Immature natural killer cell (primary cell): ENCODE measurements around the gene GRIA1. TPM values are rescaled to one million over a fixed set of nuclear protein-coding genes. Genes with fewer than 3 reads are reported as not detected.

Experiments
- DNase-seq, 3 donors: peaks; one replicate each; pipeline ENCODE4 v3.0.0; 2022; ENCODE audit warnings: mixed read lengths in 1 of 3
- H3K27ac Mint-ChIP-seq, 6 donors: one replicate each; pipeline ENCODE4 v1.8.0; 2020; ENCODE audit warnings: mixed read lengths in 6 of 6, mild to moderate bottlenecking in 5 of 6, inconsistent platforms in 4 of 6, moderate library complexity in 3 of 6
- H3K27me3 Mint-ChIP-seq, 3 donors: one replicate each; pipeline ENCODE4 v1.8.0; 2020 to 2021; ENCODE audit warnings: low read depth in 3 of 3, mild to moderate bottlenecking in 3 of 3, mixed read lengths in 3 of 3, moderate library complexity in 3 of 3, inconsistent platforms in 1 of 3
- H3K36me3 Mint-ChIP-seq, 3 donors: one replicate each; pipeline ENCODE4 v1.8.0; 2020; ENCODE audit warnings: mixed read lengths in 3 of 3, inconsistent platforms in 2 of 3, mild to moderate bottlenecking in 2 of 3
- H3K4me1 Mint-ChIP-seq, 2 donors: one replicate each; pipeline ENCODE4 v1.8.0; 2020; ENCODE audit warnings: inconsistent platforms in 2 of 2, mild to moderate bottlenecking in 2 of 2, mixed read lengths in 2 of 2, moderate library complexity in 1 of 2
- H3K4me3 Mint-ChIP-seq, 5 donors: one replicate each; pipeline ENCODE4 v1.8.0; 2020; ENCODE audit warnings: mild to moderate bottlenecking in 5 of 5, mixed read lengths in 5 of 5, inconsistent platforms in 3 of 5, moderate library complexity in 3 of 5
- H3K9me3 Mint-ChIP-seq, 6 donors: one replicate each; pipeline ENCODE4 v1.8.0; 2020; ENCODE audit warnings: mild to moderate bottlenecking in 6 of 6, mixed read lengths in 6 of 6, inconsistent platforms in 4 of 6, moderate library complexity in 3 of 6
- polyA plus RNA-seq, 3 donors: library from polyadenylated mRNA; unstranded; fragments of 300-500 nt; fragmentation: Illumina TruSeq; gene quantifications; one replicate each; pipeline ENCODE4 v1.2.3, GENCODE V29; 2021

The GRIA1 gene
- polyA plus RNA-seq, 3 donors from 2014 or later = not detected

GRCh38 chr5:153636670-153637451 is 146.4 kb downstream of the GRIA1 start:
- Mint-ChIP-seq H3K27ac (no peak overlapping the region), H3K27me3 (peaks cover 0 to 4% (median 1%) of the 10 kb centered on the region in 3 donors), H3K36me3 (no peaks in the 10 kb centered on the region), H3K4me3 (no peak overlapping the region), H3K4me1 (no peaks in the 10 kb centered on the region), H3K9me3 (peaks cover 0 to 4% (median 0%) of the 10 kb centered on the region in 6 donors)
- DNase-seq = no peak

- Mint-ChIP-seq H3K36me3 (no peaks in the 10 kb centered on the region), H3K4me1 (no peaks in the 10 kb centered on the region), H3K27ac (no peak overlapping the region), H3K4me3 (no peak overlapping the region), H3K9me3 (no peaks in the 10 kb centered on the region), H3K27me3 (peaks cover 0 to 7% (median under 1%) of the 10 kb centered on the region in 3 donors)
- no peak for DNase-seq
Measured at GRCh38 chr5:153640293-153640692, 149.8 kb downstream of the GRIA1 start.

- no peaks in the 10 kb centered on the region for H3K9me3 Mint-ChIP-seq
- H3K4me1 Mint-ChIP-seq = no peaks in the 10 kb centered on the region
- peaks cover 0 to 7% (median 0%) of the 10 kb centered on the region in 3 donors for H3K27me3 Mint-ChIP-seq
- H3K36me3 Mint-ChIP-seq = no peaks in the 10 kb centered on the region
- no peak overlapping the region for H3K4me3 Mint-ChIP-seq
- DNase-seq = no peak
- H3K27ac Mint-ChIP-seq = no peak overlapping the region
Measured at GRCh38 chr5:153641183-153641688, 150.8 kb downstream of the GRIA1 start.

- Mint-ChIP-seq H3K9me3 (no peaks in the 10 kb centered on the region), H3K27ac (no peak overlapping the region), H3K4me3 (no peak overlapping the region), H3K27me3 (peaks cover 0 to 4% (median 3%) of the 10 kb centered on the region in 3 donors), H3K36me3 (no peaks in the 10 kb centered on the region), H3K4me1 (no peaks in the 10 kb centered on the region)
- no peak for DNase-seq
Measured at GRCh38 chr5:153654504-153655200, 164.2 kb downstream of the GRIA1 start.

GRCh38 chr5:153655201-153655510 is 164.7 kb downstream of the GRIA1 start:
- Mint-ChIP-seq H3K27ac (no peak overlapping the region), H3K27me3 (peaks cover 0 to 4% (median 3%) of the 10 kb centered on the region in 3 donors), H3K9me3 (no peaks in the 10 kb centered on the region), H3K4me3 (no peak overlapping the region), H3K4me1 (no peaks in the 10 kb centered on the region), H3K36me3 (no peaks in the 10 kb centered on the region)
- no peak for DNase-seq

GRCh38 chr5:153658149-153658548 is 167.7 kb downstream of the GRIA1 start:
- no peaks in the 10 kb centered on the region for H3K36me3 Mint-ChIP-seq
- H3K4me1 Mint-ChIP-seq = no peaks in the 10 kb centered on the region
- DNase-seq = no peak

GRCh38 chr5:153658606-153659005 is 168.1 kb downstream of the GRIA1 start:
- no peaks in the 10 kb centered on the region for H3K4me1 Mint-ChIP-seq
- H3K27ac Mint-ChIP-seq = no peak overlapping the region
- no peak for DNase-seq
- no peaks in the 10 kb centered on the region for H3K9me3 Mint-ChIP-seq
- no peaks in the 10 kb centered on the region for H3K36me3 Mint-ChIP-seq
- peaks cover 0 to 6% (median 4%) of the 10 kb centered on the region in 3 donors for H3K27me3 Mint-ChIP-seq
- no peak overlapping the region for H3K4me3 Mint-ChIP-seq

More at GRCh38 chr5:153658149-153658548, 167.7 kb downstream of the GRIA1 start:
- no peak overlapping the region for H3K27ac Mint-ChIP-seq
- peaks cover 0 to 6% (median 6%) of the 10 kb centered on the region in 3 donors for H3K27me3 Mint-ChIP-seq
- no peaks in the 10 kb centered on the region for H3K9me3 Mint-ChIP-seq
- H3K4me3 Mint-ChIP-seq = no peak overlapping the region

GRCh38 chr5:153659039-153659736 is 168.7 kb downstream of the GRIA1 start:
- no peaks in the 10 kb centered on the region for H3K9me3 Mint-ChIP-seq
- no peaks in the 10 kb centered on the region for H3K4me1 Mint-ChIP-seq
- no peak overlapping the region for H3K4me3 Mint-ChIP-seq
- no peak overlapping the region for H3K27ac Mint-ChIP-seq
- H3K27me3 Mint-ChIP-seq = peaks cover 0 to 6% (median 4%) of the 10 kb centered on the region in 3 donors
- DNase-seq = no peak
- H3K36me3 Mint-ChIP-seq = no peaks in the 10 kb centered on the region

- H3K9me3 Mint-ChIP-seq = no peaks in the 10 kb centered on the region
- no peaks in the 10 kb centered on the region for H3K4me1 Mint-ChIP-seq
- H3K27ac Mint-ChIP-seq = no peak overlapping the region
- no peak overlapping the region for H3K4me3 Mint-ChIP-seq
- H3K36me3 Mint-ChIP-seq = no peaks in the 10 kb centered on the region
- no peak for DNase-seq
- peaks cover 0 to 6% (median 4%) of the 10 kb centered on the region in 3 donors for H3K27me3 Mint-ChIP-seq
Measured at GRCh38 chr5:153660919-153661318, 170.4 kb downstream of the GRIA1 start.

GRCh38 chr5:153661897-153662296 is 171.4 kb downstream of the GRIA1 start:
- Mint-ChIP-seq H3K27ac (no peak overlapping the region), H3K27me3 (peaks cover 0 to 6% (median 2%) of the 10 kb centered on the region in 3 donors), H3K4me1 (no peaks in the 10 kb centered on the region), H3K4me3 (no peak overlapping the region), H3K9me3 (no peaks in the 10 kb centered on the region), H3K36me3 (no peaks in the 10 kb centered on the region)
- no peak for DNase-seq

- no peaks in the 10 kb centered on the region for H3K4me1 Mint-ChIP-seq
- H3K27me3 Mint-ChIP-seq = peaks cover 0 to 3% (median 2%) of the 10 kb centered on the region in 3 donors
- no peaks in the 10 kb centered on the region for H3K9me3 Mint-ChIP-seq
- H3K36me3 Mint-ChIP-seq = no peaks in the 10 kb centered on the region
- no peak for DNase-seq
- H3K27ac Mint-ChIP-seq = no peak overlapping the region
- no peak overlapping the region for H3K4me3 Mint-ChIP-seq
Measured at GRCh38 chr5:153670101-153670500, 179.6 kb downstream of the GRIA1 start.

- Mint-ChIP-seq H3K4me3 (no peak overlapping the region), H3K9me3 (no peaks in the 10 kb centered on the region), H3K36me3 (no peaks in the 10 kb centered on the region), H3K27me3 (peaks cover 0 to 3% (median 2%) of the 10 kb centered on the region in 3 donors), H3K4me1 (no peaks in the 10 kb centered on the region), H3K27ac (no peak overlapping the region)
- DNase-seq = no peak
Measured at GRCh38 chr5:153671653-153672346, 181.3 kb downstream of the GRIA1 start.

- Mint-ChIP-seq H3K9me3 (no peaks in the 10 kb centered on the region), H3K27ac (no peak overlapping the region), H3K27me3 (peaks cover 0 to 3% (median 2%) of the 10 kb centered on the region in 3 donors), H3K4me3 (no peak overlapping the region), H3K36me3 (no peaks in the 10 kb centered on the region), H3K4me1 (no peaks in the 10 kb centered on the region)
- no peak for DNase-seq
Measured at GRCh38 chr5:153672347-153673090, 182.0 kb downstream of the GRIA1 start.
